Putamen (tissue), 1 donor: ENCODE results near the gene KCND1.
"Not testable (repeated sequence)": the region's sequence is repeated elsewhere in the genome, so short reads cannot be mapped to it uniquely, and the experiment has no call there.

Experiments used
- DNase-seq: peaks from one replicate; pipeline ENCODE4 v3.0.0-alpha.2; 2016; ENCODE audit warnings: low spot score

KCND1 gene

GRCh38 chrX:48971249-48972219 lies at the start of gene KCND1:
Gene KCND1, minus strand, starts transcription at chrX:48971844. Its CDS starts 1,573 bp downstream, at chrX:48970271.
- no peak for DNase-seq

- DNase-seq: no peak
Measured at GRCh38 chrX:49019599-49020249, 48.1 kb upstream of the KCND1 start.

- DNase-seq: no peak
Measured at GRCh38 chrX:49019050-49019449, 47.4 kb upstream of the KCND1 start.

- DNase-seq: no peak
Measured at GRCh38 chrX:49003696-49004095, 32.1 kb upstream of the KCND1 start.

GRCh38 chrX:49002091-49002935 lies 30.7 kb upstream of the KCND1 start, which contains the start of gene GRIPAP1:
Gene GRIPAP1, minus strand, starts transcription at chrX:49002264. Its CDS starts 35 bp downstream, at chrX:49002229.
- peak; percentile 84 for DNase-seq

- DNase-seq: peak; percentile 7
Measured at GRCh38 chrX:49001521-49002090, 30.0 kb upstream of the KCND1 start.

- DNase-seq: no peak
Measured at GRCh38 chrX:49000636-49001035, 29.0 kb upstream of the KCND1 start.

- DNase-seq: peak; percentile 65
Measured at GRCh38 chrX:48999030-48999429, 27.4 kb upstream of the KCND1 start.

- no peak for DNase-seq
Measured at GRCh38 chrX:48998391-48998790, 26.7 kb upstream of the KCND1 start.

GRCh38 chrX:48997865-48998264 lies 26.2 kb upstream of the KCND1 start:
- no peak for DNase-seq

- no peak for DNase-seq
Measured at GRCh38 chrX:48997455-48997854, 25.8 kb upstream of the KCND1 start.

- no peak for DNase-seq
Measured at GRCh38 chrX:48996969-48997368, 25.3 kb upstream of the KCND1 start.

- no peak for DNase-seq
Measured at GRCh38 chrX:48992341-48992740, 20.7 kb upstream of the KCND1 start.

GRCh38 chrX:48989483-48989882 lies 17.8 kb upstream of the KCND1 start:
- DNase-seq: no peak

- DNase-seq: no peak
Measured at GRCh38 chrX:48983896-48984295, 12.3 kb upstream of the KCND1 start.

- peak; percentile 47 for DNase-seq
Measured at GRCh38 chrX:48983081-48983480, 11.4 kb upstream of the KCND1 start.

- DNase-seq: no peak
Measured at GRCh38 chrX:48981178-48981577, 9.5 kb upstream of the KCND1 start.

GRCh38 chrX:48980341-48980740 lies 8.7 kb upstream of the KCND1 start:
- DNase-seq: not testable (repeated sequence)

GRCh38 chrX:48978226-48978625 lies 6.6 kb upstream of the KCND1 start:
- no peak for DNase-seq

- DNase-seq: no peak
Measured at GRCh38 chrX:48976086-48976485, 4.4 kb upstream of the KCND1 start.

- DNase-seq: no peak
Measured at GRCh38 chrX:48975541-48975940, 3.9 kb upstream of the KCND1 start.

- no peak for DNase-seq
Measured at GRCh38 chrX:48975041-48975440, 3.4 kb upstream of the KCND1 start.
